Keratinocyte (primary cell): ENCODE measurements around the gene FMNL2. TPM values are rescaled to one million over a fixed set of nuclear protein-coding genes. Genes with fewer than 3 reads are reported as not detected.

Experiments
- DNase-seq: peaks from one replicate; pipeline ENCODE4 v3.0.0-alpha.2; 2011; ENCODE audit warnings: low read depth, missing footprints, low spot score
- FAIRE-seq: peaks from 2 replicates; lab custom pipeline; 2011; peaks lifted over from hg19 to GRCh38; lab: Jason Lieb, UNC
- H2AFZ ChIP-seq: 2 replicates; pipeline ENCODE4 v1.6.0; 2012; ENCODE audit warnings: low read length, control low read depth, inconsistent platforms; ENCODE audit not compliant: control insufficient read depth
- H3K27ac ChIP-seq: 2 replicates; pipeline ENCODE4 v1.5.1; 2011; ENCODE audit warnings: low read length; ENCODE audit not compliant: control insufficient read depth, insufficient read depth
- H3K27me3 ChIP-seq: 3 replicates; pipeline ENCODE4 v1.6.0; 2011; ENCODE audit warnings: low read length; ENCODE audit not compliant: control insufficient read depth, insufficient read depth; ENCODE audit errors: extremely low read depth
- H3K36me3 ChIP-seq, 2 experiments: 2 replicates in 1 of 2; 3 replicates in 1 of 2; pipeline ENCODE4 v1.5.1; 2011; ENCODE audit warnings: low read length in 2 of 2, mild to moderate bottlenecking in 1 of 2; ENCODE audit not compliant: control insufficient read depth in 2 of 2, insufficient read depth in 2 of 2; ENCODE audit errors: extremely low read depth in 1 of 2
- H3K4me1 ChIP-seq: 3 replicates; pipeline ENCODE4 v1.5.1; 2011; ENCODE audit warnings: low read length; ENCODE audit not compliant: control insufficient read depth, insufficient read depth; ENCODE audit errors: extremely low read depth
- H3K4me2 ChIP-seq: 3 replicates; pipeline ENCODE4 v1.6.0; 2011; ENCODE audit warnings: low read depth, low read length; ENCODE audit not compliant: control insufficient read depth, insufficient read depth; ENCODE audit errors: extremely low read depth
- H3K4me3 ChIP-seq, 3 experiments: fragments of 200-600 bp in 1 of 3; sonication (generic) in 1 of 3; 2 replicates in 2 of 3; 3 replicates in 1 of 3; pipeline ENCODE4 v1.5.1; 2011 to 2016; ENCODE audit warnings: low read length in 3 of 3, mild to moderate bottlenecking in 3 of 3, control low read depth in 2 of 3, inconsistent platforms in 1 of 3, low read depth in 1 of 3, mixed read lengths in 1 of 3, mixed run types in 1 of 3, moderate library complexity in 1 of 3; ENCODE audit not compliant: control insufficient read depth in 2 of 3, insufficient read depth in 2 of 3; ENCODE audit errors: extremely low read depth in 1 of 3
- H3K79me2 ChIP-seq: 2 replicates; pipeline ENCODE4 v1.6.0; 2012; ENCODE audit warnings: low read length; ENCODE audit not compliant: control insufficient read depth, insufficient read depth
- H3K9ac ChIP-seq: 3 replicates; pipeline ENCODE4 v1.6.0; 2011; ENCODE audit warnings: low read length; ENCODE audit not compliant: control insufficient read depth, insufficient read depth; ENCODE audit errors: extremely low read depth
- H3K9me1 ChIP-seq: 3 replicates; pipeline ENCODE4 v1.6.0; 2011; ENCODE audit warnings: low read length; ENCODE audit not compliant: control insufficient read depth, insufficient read depth; ENCODE audit errors: extremely low read depth
- H3K9me3 ChIP-seq: 2 replicates; pipeline ENCODE4 v1.5.1; 2012; ENCODE audit warnings: low read depth, low read length; ENCODE audit not compliant: control insufficient read depth
- H4K20me1 ChIP-seq: 3 replicates; pipeline ENCODE4 v1.6.0; 2011; ENCODE audit warnings: low read length; ENCODE audit not compliant: control insufficient read depth, insufficient read depth; ENCODE audit errors: extremely low read depth
- EZH2 ChIP-seq: IDR thresholded peaks from one replicate; pipeline ENCODE4 v1.6.1; 2012; ENCODE audit warnings: inconsistent platforms, mild to moderate bottlenecking, low read length, moderate library complexity
- dilution Hi-C: fragments of 300-500 bp; cut with MboI; formaldehyde crosslinking; loops from one replicate; pipeline ENCODE4 v1.7.0; 2020; ENCODE audit warnings: low sequenced_read_pairs; ENCODE audit not compliant: extremely low pct_ligation_motif_present
- polyA plus RNA-seq, 5 experiments: library from polyadenylated mRNA; depleted of rRNA in 3 of 5; stranded (reverse) in 3 of 5; stranded (forward) in 1 of 5; unstranded in 1 of 5; fragments of >200 nt; gene quantifications; 1 replicate in 1 of 5; 2 replicates in 3 of 5; 3 replicates in 1 of 5; pipeline versions ENCODE4 v1.2.1 to v1.2.3, GENCODE V29; 2011 to 2012; ENCODE audit warnings: missing spikeins in 2 of 5, low read depth in 1 of 5, low replicate concordance in 1 of 5
- TF ChIP-seq, protein P1 (sequence below), 3 experiments: IDR thresholded peaks in 1 of 3; conservative IDR thresholded peaks in 1 of 3; optimal IDR thresholded peaks in 1 of 3; 2 replicates in 2 of 3; 3 replicates in 1 of 3; pipeline versions ENCODE3 to v1.5.1; 2011; ENCODE audit warnings: low read length in 3 of 3, mild to moderate bottlenecking in 3 of 3, moderate library complexity in 2 of 3, control low read depth in 1 of 3, inconsistent platforms in 1 of 3; ENCODE audit not compliant: insufficient read depth in 2 of 3; ENCODE audit errors: extremely low read depth in 1 of 3

The FMNL2 gene
- polyA plus RNA-seq, 1 donor (not counting 4 experiments of a cell fraction or from before 2014, with no cell fraction given) = 62.7 TPM

DNA sequence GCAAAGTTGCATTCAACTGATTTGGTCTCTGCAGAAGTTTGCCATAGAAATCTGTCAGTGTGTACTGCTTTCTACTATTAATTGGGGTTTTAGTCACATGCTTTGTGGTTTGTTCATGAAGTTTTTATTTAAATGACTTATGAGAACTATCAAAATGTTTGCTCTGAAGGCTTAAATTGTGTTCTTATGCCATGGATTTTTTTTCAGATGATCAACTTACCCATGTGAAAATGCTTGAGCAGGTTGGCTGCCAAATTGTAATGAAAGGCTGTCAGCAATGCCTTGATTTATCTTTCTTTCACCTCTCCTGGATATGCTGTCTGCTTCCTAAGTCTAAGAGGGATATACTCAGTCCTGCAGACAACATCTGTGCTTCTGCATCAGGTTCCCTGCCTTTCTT, 50.7 kb downstream of the FMNL2 start:
- H3K9ac ChIP-seq = no peak overlapping the region
- no peaks in the 10 kb centered on the region for H3K4me1 ChIP-seq
- no peaks in the 10 kb centered on the region for H3K27me3 ChIP-seq
- no peak overlapping the region for H3K4me3 ChIP-seq
- H4K20me1 ChIP-seq = peaks cover 6% of the 10 kb centered on the region
- peaks cover 3 to 4% of the 10 kb centered on the region in 2 experiments for H3K36me3 ChIP-seq
- H2AFZ ChIP-seq = no peak overlapping the region
- dilution Hi-C loops = no loop called here
- FAIRE-seq = no peak
- H3K9me3 ChIP-seq = no peaks in the 10 kb centered on the region
- no peak overlapping the region for H3K27ac ChIP-seq
- no peak for DNase-seq
- TF ChIP-seq, protein P1, sequence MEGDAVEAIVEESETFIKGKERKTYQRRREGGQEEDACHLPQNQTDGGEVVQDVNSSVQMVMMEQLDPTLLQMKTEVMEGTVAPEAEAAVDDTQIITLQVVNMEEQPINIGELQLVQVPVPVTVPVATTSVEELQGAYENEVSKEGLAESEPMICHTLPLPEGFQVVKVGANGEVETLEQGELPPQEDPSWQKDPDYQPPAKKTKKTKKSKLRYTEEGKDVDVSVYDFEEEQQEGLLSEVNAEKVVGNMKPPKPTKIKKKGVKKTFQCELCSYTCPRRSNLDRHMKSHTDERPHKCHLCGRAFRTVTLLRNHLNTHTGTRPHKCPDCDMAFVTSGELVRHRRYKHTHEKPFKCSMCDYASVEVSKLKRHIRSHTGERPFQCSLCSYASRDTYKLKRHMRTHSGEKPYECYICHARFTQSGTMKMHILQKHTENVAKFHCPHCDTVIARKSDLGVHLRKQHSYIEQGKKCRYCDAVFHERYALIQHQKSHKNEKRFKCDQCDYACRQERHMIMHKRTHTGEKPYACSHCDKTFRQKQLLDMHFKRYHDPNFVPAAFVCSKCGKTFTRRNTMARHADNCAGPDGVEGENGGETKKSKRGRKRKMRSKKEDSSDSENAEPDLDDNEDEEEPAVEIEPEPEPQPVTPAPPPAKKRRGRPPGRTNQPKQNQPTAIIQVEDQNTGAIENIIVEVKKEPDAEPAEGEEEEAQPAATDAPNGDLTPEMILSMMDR (optimal IDR thresholded peaks at IDR 0.05 in 1 of 3, IDR thresholded peaks at IDR 0.05 in 1 of 3, conservative IDR thresholded peaks at IDR 0.05 in 1 of 3; ENCODE audit: extremely low read depth in 1 of 3, insufficient read depth in 2 of 3, low read length in 3 of 3) = no peak
- no peak for TF ChIP-seq EZH2
- H3K4me2 ChIP-seq = no peak overlapping the region
- peaks cover 94% of the 10 kb centered on the region for H3K79me2 ChIP-seq
- no peaks in the 10 kb centered on the region for H3K9me1 ChIP-seq

DNA sequence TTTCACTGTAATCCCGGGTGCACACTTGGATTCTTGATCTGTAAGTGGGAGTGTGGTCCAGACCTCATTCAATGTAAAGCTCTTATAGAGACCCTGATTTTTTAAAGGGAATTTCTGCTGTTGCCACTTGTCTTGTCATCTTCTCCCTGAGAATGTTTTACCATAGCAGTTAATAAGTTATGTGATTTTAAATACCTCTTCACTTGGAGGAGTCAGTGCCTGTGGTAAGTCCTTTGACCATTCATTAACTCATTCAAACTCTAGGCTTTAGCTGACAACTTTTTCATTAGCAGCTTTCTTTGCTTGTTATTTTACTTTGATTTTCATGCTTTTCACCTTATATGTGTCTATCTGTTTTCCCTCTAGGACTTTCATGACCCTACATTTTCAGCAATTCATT, 51.3 kb downstream of the FMNL2 start:
- H4K20me1 ChIP-seq = peaks cover 6% of the 10 kb centered on the region
- no peak for DNase-seq
- no peak overlapping the region for H3K4me2 ChIP-seq
- no peaks in the 10 kb centered on the region for H3K27me3 ChIP-seq
- H3K27ac ChIP-seq = no peak overlapping the region
- H3K4me3 ChIP-seq = no peak overlapping the region
- H3K79me2 ChIP-seq = peaks cover 94% of the 10 kb centered on the region
- dilution Hi-C loops = no loop called here
- H3K36me3 ChIP-seq = peaks cover 3 to 4% of the 10 kb centered on the region in 2 experiments
- FAIRE-seq = no peak
- H3K9ac ChIP-seq = no peak overlapping the region
- H3K4me1 ChIP-seq = no peaks in the 10 kb centered on the region
- H3K9me1 ChIP-seq = no peaks in the 10 kb centered on the region
- H3K9me3 ChIP-seq = no peaks in the 10 kb centered on the region
- no peak for TF ChIP-seq EZH2
- TF ChIP-seq, protein P1 (optimal IDR thresholded peaks at IDR 0.05 in 1 of 3, IDR thresholded peaks at IDR 0.05 in 1 of 3, conservative IDR thresholded peaks at IDR 0.05 in 1 of 3; ENCODE audit: extremely low read depth in 1 of 3, insufficient read depth in 2 of 3, low read length in 3 of 3) = no peak
- H2AFZ ChIP-seq = no peak overlapping the region
